K562 (cell line): ENCODE data around the gene NAT9. TPM values are rescaled to one million over a fixed set of nuclear protein-coding genes. Genes with fewer than 3 reads are reported as not detected.
A peak's percentile ranks its signal among the peaks of the same experiment; 100 is the strongest.

ENCODE experiments used
- ETS2 ChIP-seq: IDR thresholded peaks from 2 replicates; pipeline ENCODE4 v1.6.1; 2016; ENCODE audit warnings: borderline replicate concordance, missing genetic modification characterization, mild to moderate bottlenecking, moderate library complexity, missing compliant biosample characterization; ENCODE audit not compliant: poor library complexity, severe bottlenecking
- GTF2E2 ChIP-seq: fragments of 200-800 bp; sonication (Bioruptor generic); IDR thresholded peaks from 2 replicates; pipeline ENCODE4 v1.6.1; 2016; ENCODE audit warnings: missing genetic modification characterization, missing compliant biosample characterization
- MEIS2 ChIP-seq: fragments of 450-650 bp; IDR thresholded peaks from 2 replicates; pipeline ENCODE4 v1.6.1; 2014; ENCODE audit warnings: mild to moderate bottlenecking; ENCODE audit not compliant: partially characterized antibody
- MTA1 ChIP-seq: fragments of 450-650 bp; IDR thresholded peaks from 2 replicates; pipeline ENCODE4 v1.6.1; 2017; ENCODE audit warnings: borderline replicate concordance
- NFE2L1 ChIP-seq: fragments of 450-650 bp; IDR thresholded peaks from 2 replicates; pipeline ENCODE4 v1.6.1; 2016; ENCODE audit warnings: missing genetic modification characterization, low read depth, mild to moderate bottlenecking, missing compliant biosample characterization, moderate library complexity, borderline replicate concordance
- NFRKB ChIP-seq: fragments of 450-650 bp; IDR thresholded peaks from 2 replicates; pipeline ENCODE4 v1.6.1; 2016; ENCODE audit warnings: low read depth
- PCBP1 ChIP-seq: fragments of 200-400 bp; formaldehyde crosslinking; IDR thresholded peaks from 2 replicates; pipeline ENCODE4 v1.6.1; 2018; ENCODE audit warnings: mild to moderate bottlenecking, low read depth, low read length; ENCODE audit not compliant: poor library complexity, severe bottlenecking
- RBFOX2 ChIP-seq: fragments of 200-400 bp; formaldehyde crosslinking; IDR thresholded peaks from 2 replicates; pipeline ENCODE4 v1.6.1; 2017; ENCODE audit warnings: low read depth, mild to moderate bottlenecking, low read length, moderate library complexity
- SRSF1 ChIP-seq: fragments of 200-400 bp; formaldehyde crosslinking; IDR thresholded peaks from 2 replicates; pipeline ENCODE4 v1.6.1; 2017; ENCODE audit warnings: mild to moderate bottlenecking, low read depth, low read length, moderate library complexity
- STAG1 ChIP-seq: sonication (generic); formaldehyde crosslinking; IDR thresholded peaks from 2 replicates; pipeline ENCODE4 v1.5.0; 2020; ENCODE audit warnings: missing genetic modification reagents, borderline replicate concordance
- TAF1 ChIP-seq: IDR thresholded peaks from 2 replicates; pipeline ENCODE4 v1.6.1; 2011; ENCODE audit warnings: mild to moderate bottlenecking, low read length, moderate library complexity; ENCODE audit not compliant: insufficient read depth, control insufficient read depth, severe bottlenecking; ENCODE audit errors: extremely low read depth
- TAF7 ChIP-seq: fragments of 450-650 bp; IDR thresholded peaks from 2 replicates; pipeline ENCODE4 v1.6.1; 2016; ENCODE audit warnings: missing genetic modification characterization, missing compliant biosample characterization
- TARDBP ChIP-seq: fragments of 450-650 bp; IDR thresholded peaks from 2 replicates; pipeline ENCODE4 v1.6.1; 2016
- ZFP36 ChIP-seq: fragments of 150-350 bp; IDR thresholded peaks from 2 replicates; pipeline ENCODE4 v1.6.1; 2018; ENCODE audit warnings: low read length, low read depth; ENCODE audit not compliant: partially characterized antibody
- polyA plus RNA-seq, 8 experiments: library from polyadenylated mRNA; depleted of rRNA in 4 of 8; stranded (reverse) in 5 of 8; unstranded in 3 of 8; fragments of >200 nt; fragmentation: Nextera tagmentation in 2 of 8; fragmentation: Illumina TruSeq in 1 of 8; extraction: Ambion mirVana in 2 of 8; extraction: Trizol in 1 of 8; gene quantifications; 2 replicates each; pipeline versions ENCODE4 v1.2.1 to v1.2.3, GENCODE V29; 2011 to 2014; ENCODE audit warnings: inconsistent platforms in 1 of 8, missing spikeins in 1 of 8
- total RNA-seq, 7 experiments: library from RNA; depleted of rRNA in 6 of 7; stranded (reverse); fragments of >200 nt in 6 of 7; fragmentation: Illumina TruSeq in 2 of 7; extraction: Trizol in 2 of 7; gene quantifications; 2 replicates each; pipeline versions ENCODE4 v1.2.1 to v1.2.3, GENCODE V29; 2011 to 2021; ENCODE audit warnings: low replicate concordance in 1 of 7
- TF ChIP-seq, protein P1 (sequence below): fragments of 450-650 bp; IDR thresholded peaks from 2 replicates; pipeline ENCODE4 v1.6.1; 2016; ENCODE audit warnings: borderline replicate concordance
- TF ChIP-seq, protein P2 (sequence below): sonication (generic); formaldehyde crosslinking; IDR thresholded peaks from 2 replicates; pipeline ENCODE4 v1.8.1; 2023; ENCODE audit warnings: mild to moderate bottlenecking, missing genetic modification reagents, moderate library complexity
- TF ChIP-seq, protein P3 (sequence below), 2 experiments: fragments of 450-650 bp in 1 of 2; sonication (generic) in 1 of 2; formaldehyde crosslinking in 1 of 2; IDR thresholded peaks in 1 of 2; conservative IDR thresholded peaks in 1 of 2; 2 replicates each; pipeline versions ENCODE4 v1.6.1 to v1.8.1; 2016 to 2023; ENCODE audit warnings: mild to moderate bottlenecking in 2 of 2, moderate library complexity in 2 of 2, inconsistent platforms in 1 of 2, missing genetic modification reagents in 1 of 2
- TF ChIP-seq, protein P4 (sequence below): fragments of 450-650 bp; IDR thresholded peaks from 2 replicates; pipeline ENCODE4 v1.6.1; 2018; ENCODE audit warnings: mild to moderate bottlenecking, low read depth; ENCODE audit not compliant: partially characterized antibody
- TF ChIP-seq, protein P5 (sequence below), 2 experiments: fragments of 450-650 bp; conservative IDR thresholded peaks; 2 replicates each; pipeline ENCODE4 v1.6.1; 2017; ENCODE audit warnings: mild to moderate bottlenecking in 2 of 2, moderate library complexity in 2 of 2

Gene NAT9
- total and polyA plus RNA-seq, 9 of the 15 experiments (the other 6 are each of a cell fraction or from before 2014, with no cell fraction given) = 4.2 to 63.6 (median 40.8) TPM

DNA sequence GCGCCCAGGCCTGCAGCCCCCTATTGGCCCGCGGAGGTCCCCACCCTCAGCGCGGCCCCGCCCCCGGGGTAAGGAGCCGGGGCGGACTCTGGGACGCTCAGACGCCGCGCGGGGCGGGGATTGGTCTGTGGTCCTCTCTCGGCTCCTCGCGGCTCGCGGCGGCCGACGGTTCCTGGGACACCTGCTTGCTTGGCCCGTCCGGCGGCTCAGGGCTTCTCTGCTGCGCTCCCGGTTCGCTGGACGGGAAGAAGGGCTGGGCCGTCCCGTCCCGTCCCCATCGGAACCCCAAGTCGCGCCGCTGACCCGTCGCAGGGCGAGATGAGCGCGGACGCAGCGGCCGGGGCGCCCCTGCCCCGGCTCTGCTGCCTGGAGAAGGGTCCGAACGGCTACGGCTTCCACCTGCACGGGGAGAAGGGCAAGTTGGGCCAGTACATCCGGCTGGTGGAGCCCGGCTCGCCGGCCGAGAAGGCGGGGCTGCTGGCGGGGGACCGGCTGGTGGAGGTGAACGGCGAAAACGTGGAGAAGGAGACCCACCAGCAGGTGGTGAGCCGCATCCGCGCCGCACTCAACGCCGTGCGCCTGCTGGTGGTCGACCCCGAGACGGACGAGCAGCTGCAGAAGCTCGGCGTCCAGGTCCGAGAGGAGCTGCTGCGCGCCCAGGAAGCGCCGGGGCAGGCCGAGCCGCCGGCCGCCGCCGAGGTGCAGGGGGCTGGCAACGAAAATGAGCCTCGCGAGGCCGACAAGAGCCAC, 27.4 kb downstream of the NAT9 start, which contains the start of gene NHERF1 (continued):
- TF ChIP-seq TAF1 (peak; percentile 95), SRSF1 (no peak), TAF7 (tag) (peak; percentile 79), TARDBP (no peak), MEIS2 (no peak), NFE2L1 (tag) (no peak), NFRKB (no peak), RBFOX2 (peak; percentile 96), PCBP1 (peak; percentile 54), ETS2 (tag) (no peak), ZFP36 (no peak), GTF2E2 (tag) (peak; percentile 56; the same call in 1 of the 2 replicates), MTA1 (no peak), STAG1 (no peak)
- TF ChIP-seq, protein P1, sequence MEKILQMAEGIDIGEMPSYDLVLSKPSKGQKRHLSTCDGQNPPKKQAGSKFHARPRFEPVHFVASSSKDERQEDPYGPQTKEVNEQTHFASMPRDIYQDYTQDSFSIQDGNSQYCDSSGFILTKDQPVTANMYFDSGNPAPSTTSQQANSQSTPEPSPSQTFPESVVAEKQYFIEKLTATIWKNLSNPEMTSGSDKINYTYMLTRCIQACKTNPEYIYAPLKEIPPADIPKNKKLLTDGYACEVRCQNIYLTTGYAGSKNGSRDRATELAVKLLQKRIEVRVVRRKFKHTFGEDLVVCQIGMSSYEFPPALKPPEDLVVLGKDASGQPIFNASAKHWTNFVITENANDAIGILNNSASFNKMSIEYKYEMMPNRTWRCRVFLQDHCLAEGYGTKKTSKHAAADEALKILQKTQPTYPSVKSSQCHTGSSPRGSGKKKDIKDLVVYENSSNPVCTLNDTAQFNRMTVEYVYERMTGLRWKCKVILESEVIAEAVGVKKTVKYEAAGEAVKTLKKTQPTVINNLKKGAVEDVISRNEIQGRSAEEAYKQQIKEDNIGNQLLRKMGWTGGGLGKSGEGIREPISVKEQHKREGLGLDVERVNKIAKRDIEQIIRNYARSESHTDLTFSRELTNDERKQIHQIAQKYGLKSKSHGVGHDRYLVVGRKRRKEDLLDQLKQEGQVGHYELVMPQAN = no peak; the same call in 1 of the 2 replicates
- TF ChIP-seq, protein P2, sequence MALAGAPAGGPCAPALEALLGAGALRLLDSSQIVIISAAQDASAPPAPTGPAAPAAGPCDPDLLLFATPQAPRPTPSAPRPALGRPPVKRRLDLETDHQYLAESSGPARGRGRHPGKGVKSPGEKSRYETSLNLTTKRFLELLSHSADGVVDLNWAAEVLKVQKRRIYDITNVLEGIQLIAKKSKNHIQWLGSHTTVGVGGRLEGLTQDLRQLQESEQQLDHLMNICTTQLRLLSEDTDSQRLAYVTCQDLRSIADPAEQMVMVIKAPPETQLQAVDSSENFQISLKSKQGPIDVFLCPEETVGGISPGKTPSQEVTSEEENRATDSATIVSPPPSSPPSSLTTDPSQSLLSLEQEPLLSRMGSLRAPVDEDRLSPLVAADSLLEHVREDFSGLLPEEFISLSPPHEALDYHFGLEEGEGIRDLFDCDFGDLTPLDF (CRISPR knock-in tag) = peak; percentile 45
- TF ChIP-seq, protein P3, sequence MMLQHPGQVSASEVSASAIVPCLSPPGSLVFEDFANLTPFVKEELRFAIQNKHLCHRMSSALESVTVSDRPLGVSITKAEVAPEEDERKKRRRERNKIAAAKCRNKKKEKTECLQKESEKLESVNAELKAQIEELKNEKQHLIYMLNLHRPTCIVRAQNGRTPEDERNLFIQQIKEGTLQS (IDR thresholded peaks at IDR 0.05) = no peak
- TF ChIP-seq, protein P3 (CRISPR knock-in tag; conservative IDR thresholded peaks at IDR 0.05) = 0 out of 2 replicates have a peak, but pooled peaks have one; percentile 37
- TF ChIP-seq, protein P4, sequence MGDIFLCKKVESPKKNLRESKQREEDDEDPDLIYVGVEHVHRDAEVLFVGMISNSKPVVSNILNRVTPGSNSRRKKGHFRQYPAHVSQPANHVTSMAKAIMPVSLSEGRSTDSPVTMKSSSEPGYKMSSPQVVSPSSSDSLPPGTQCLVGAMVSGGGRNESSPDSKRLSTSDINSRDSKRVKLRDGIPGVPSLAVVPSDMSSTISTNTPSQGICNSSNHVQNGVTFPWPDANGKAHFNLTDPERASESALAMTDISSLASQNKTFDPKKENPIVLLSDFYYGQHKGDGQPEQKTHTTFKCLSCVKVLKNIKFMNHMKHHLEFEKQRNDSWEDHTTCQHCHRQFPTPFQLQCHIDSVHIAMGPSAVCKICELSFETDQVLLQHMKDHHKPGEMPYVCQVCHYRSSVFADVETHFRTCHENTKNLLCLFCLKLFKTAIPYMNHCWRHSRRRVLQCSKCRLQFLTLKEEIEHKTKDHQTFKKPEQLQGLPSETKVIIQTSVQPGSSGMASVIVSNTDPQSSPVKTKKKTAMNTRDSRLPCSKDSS = no peak
- TF ChIP-seq, protein P5, sequence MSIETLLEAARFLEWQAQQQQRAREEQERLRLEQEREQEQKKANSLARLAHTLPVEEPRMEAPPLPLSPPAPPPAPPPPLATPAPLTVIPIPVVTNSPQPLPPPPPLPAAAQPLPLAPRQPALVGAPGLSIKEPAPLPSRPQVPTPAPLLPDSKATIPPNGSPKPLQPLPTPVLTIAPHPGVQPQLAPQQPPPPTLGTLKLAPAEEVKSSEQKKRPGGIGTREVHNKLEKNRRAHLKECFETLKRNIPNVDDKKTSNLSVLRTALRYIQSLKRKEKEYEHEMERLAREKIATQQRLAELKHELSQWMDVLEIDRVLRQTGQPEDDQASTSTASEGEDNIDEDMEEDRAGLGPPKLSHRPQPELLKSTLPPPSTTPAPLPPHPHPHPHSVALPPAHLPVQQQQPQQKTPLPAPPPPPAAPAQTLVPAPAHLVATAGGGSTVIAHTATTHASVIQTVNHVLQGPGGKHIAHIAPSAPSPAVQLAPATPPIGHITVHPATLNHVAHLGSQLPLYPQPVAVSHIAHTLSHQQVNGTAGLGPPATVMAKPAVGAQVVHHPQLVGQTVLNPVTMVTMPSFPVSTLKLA (conservative IDR thresholded peaks at IDR 0.05) = peak in 1 of 2 experiments; percentile 49; a peak in 1 of 4 replicates
